ENCODE results near the gene ARPP19.

- TF ChIP-seq GATA3 (IDR thresholded peaks at IDR 0.05; ENCODE audit: low read depth, low read length) (no peak), GATA2 (IDR thresholded peaks at IDR 0.05; ENCODE audit: low read depth, low read length) (no peak)
These were observed 31.4 kb downstream of the ARPP19 start for GRCh38 chr15:52537459-52537858.

Measured in SH-SY5Y (cell line).